SK-N-SH (cell line): Measurements from ENCODE around the gene EFCAB13.

Source experiments
- EP300 ChIP-seq, 2 experiments: IDR thresholded peaks; 2 replicates each; pipeline versions ENCODE4 v1.4.0 to v1.6.1; 2012; ENCODE audit warnings: borderline replicate concordance in 1 of 2, low read depth in 1 of 2, low read length in 1 of 2
- GABPA ChIP-seq: IDR thresholded peaks from 2 replicates; pipeline ENCODE4 v1.4.0; 2012; ENCODE audit warnings: low read depth, mild to moderate bottlenecking
- RFX5 ChIP-seq: IDR thresholded peaks from 2 replicates; pipeline ENCODE4 v1.6.1; 2012; ENCODE audit warnings: mild to moderate bottlenecking, improper control_type of control experiment, low read length
- TAF1 ChIP-seq: IDR thresholded peaks from 2 replicates; pipeline ENCODE4 v1.6.1; 2012; ENCODE audit warnings: low read depth, mild to moderate bottlenecking, low read length, moderate library complexity, borderline replicate concordance
- TF ChIP-seq, protein P1 (sequence below): fragments of 200-600 bp; sonication (generic); IDR thresholded peaks from 2 replicates; pipeline ENCODE4 v1.6.1; 2017; ENCODE audit warnings: antibody characterized with exemption, mild to moderate bottlenecking, moderate library complexity

DNA sequence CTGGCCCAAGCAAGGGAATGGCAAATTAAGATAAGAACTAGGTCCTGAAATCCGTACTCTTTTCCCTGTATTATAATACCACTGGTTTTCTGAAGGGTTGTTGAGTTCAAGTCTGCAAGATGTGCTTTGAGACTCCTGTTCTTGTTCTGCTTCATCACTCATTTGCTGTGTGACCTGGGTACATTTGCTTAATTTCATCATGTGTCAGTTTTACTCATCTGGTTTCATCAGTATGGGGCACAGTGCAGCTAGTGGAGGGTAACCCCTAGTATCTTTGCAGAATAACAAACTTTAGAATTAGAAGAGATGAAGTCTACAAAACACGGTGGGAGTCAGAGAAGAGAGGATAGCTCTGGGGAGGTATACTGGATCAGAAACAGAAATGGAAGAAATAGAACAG is 21.9 kb upstream of the EFCAB13 start:
- TF ChIP-seq RFX5 (no peak), EP300 (IDR thresholded peaks at IDR 0.05; ENCODE audit: borderline replicate concordance in 1 of 2, low read depth in 1 of 2, low read length in 1 of 2) (no peak), GABPA (no peak), TAF1 (no peak)
- TF ChIP-seq, protein P1, sequence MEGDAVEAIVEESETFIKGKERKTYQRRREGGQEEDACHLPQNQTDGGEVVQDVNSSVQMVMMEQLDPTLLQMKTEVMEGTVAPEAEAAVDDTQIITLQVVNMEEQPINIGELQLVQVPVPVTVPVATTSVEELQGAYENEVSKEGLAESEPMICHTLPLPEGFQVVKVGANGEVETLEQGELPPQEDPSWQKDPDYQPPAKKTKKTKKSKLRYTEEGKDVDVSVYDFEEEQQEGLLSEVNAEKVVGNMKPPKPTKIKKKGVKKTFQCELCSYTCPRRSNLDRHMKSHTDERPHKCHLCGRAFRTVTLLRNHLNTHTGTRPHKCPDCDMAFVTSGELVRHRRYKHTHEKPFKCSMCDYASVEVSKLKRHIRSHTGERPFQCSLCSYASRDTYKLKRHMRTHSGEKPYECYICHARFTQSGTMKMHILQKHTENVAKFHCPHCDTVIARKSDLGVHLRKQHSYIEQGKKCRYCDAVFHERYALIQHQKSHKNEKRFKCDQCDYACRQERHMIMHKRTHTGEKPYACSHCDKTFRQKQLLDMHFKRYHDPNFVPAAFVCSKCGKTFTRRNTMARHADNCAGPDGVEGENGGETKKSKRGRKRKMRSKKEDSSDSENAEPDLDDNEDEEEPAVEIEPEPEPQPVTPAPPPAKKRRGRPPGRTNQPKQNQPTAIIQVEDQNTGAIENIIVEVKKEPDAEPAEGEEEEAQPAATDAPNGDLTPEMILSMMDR = no peak
